ENCODE data around the gene ORAI1. TPM values are rescaled to one million over a fixed set of nuclear protein-coding genes. Genes with fewer than 3 reads are reported as not detected.
A peak's percentile ranks its signal among the peaks of the same experiment; 100 is the strongest.

The ORAI1 gene
- polyA plus RNA-seq, 1 donor (not counting 4 experiments of a cell fraction or from before 2014, with no cell fraction given) = 17.1 TPM

DNA sequence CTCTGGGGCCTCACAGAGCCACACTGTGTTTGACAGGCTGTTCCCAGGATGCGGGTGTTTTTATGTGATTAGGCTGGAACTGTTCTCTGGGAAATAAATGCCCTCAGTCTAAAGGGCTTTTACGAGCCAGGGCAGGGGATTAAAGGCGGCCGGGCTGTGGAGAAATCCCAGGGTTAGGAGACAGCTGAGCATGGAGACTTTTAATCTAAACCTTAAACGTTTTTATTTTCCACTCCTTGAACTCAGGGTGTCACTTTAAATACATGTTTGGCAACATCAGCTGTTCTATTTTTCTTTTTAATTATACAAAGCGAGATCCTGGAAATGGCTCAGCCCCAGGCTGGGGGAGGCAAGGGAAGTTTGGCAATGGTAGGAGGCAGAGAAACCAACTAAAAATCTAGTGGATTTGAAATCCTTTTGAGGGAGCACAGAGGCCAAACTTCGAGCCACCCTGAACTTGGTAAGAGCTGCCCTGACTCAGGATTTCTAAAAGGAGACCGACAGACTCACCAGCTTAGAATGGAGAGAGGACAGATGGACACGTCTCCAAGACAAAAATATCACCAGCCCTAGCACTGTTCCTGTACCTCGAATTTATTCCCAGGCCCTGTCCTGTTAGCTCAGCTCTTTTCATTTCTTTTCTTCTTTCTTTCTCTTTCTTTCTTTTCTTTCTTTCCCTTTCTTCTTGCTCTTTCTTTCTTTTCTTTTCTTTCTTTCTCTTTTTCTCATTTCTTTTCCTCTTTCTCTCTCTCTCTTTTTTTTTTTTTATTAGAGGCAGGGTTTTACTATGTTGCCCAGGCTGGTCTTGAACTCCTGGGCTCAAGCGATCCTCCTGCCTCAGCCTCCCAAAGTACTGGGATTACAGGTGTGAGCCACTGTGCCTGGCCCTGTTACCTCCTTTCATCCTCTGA, 15.8 kb upstream of the ORAI1 start:
- H3K9ac ChIP-seq (ENCODE audit: control insufficient read depth, extremely low read depth, insufficient read depth, low read length) = no peak overlapping the region
- peak overlapping the region; percentile 65 for H2AFZ ChIP-seq (ENCODE audit: control insufficient read depth, low read length)
- H4K20me1 ChIP-seq (ENCODE audit: control insufficient read depth, extremely low read depth, insufficient read depth, low read length) = no peaks in the 10 kb centered on the region
- no peak overlapping the region for H3K4me3 ChIP-seq (ENCODE audit: control insufficient read depth in 2 of 3, extremely low read depth in 1 of 3, insufficient read depth in 2 of 3, low read depth in 1 of 3, low read length in 3 of 3)
- no peaks in the 10 kb centered on the region for H3K79me2 ChIP-seq (ENCODE audit: control insufficient read depth, insufficient read depth, low read length)
- H3K9me3 ChIP-seq (ENCODE audit: control insufficient read depth, low read depth, low read length) = no peaks in the 10 kb centered on the region
- no peaks in the 10 kb centered on the region for H3K9me1 ChIP-seq (ENCODE audit: control insufficient read depth, extremely low read depth, insufficient read depth, low read length)
- DNase-seq (ENCODE audit: low read depth, low spot score) (no peak), FAIRE-seq (no peak)
- H3K27ac ChIP-seq (ENCODE audit: control insufficient read depth, insufficient read depth, low read length) = no peak overlapping the region
- H3K4me1 ChIP-seq (ENCODE audit: control insufficient read depth, extremely low read depth, insufficient read depth, low read length) = no peaks in the 10 kb centered on the region
- H3K27me3 ChIP-seq (ENCODE audit: control insufficient read depth, extremely low read depth, insufficient read depth, low read length) = no peaks in the 10 kb centered on the region
- no peaks in the 10 kb centered on the region for H3K36me3 ChIP-seq (ENCODE audit: control insufficient read depth in 2 of 2, extremely low read depth in 1 of 2, insufficient read depth in 2 of 2, low read length in 2 of 2)
- H3K4me2 ChIP-seq (ENCODE audit: control insufficient read depth, extremely low read depth, insufficient read depth, low read depth, low read length) = peak overlapping the region; percentile 27
- TF ChIP-seq CTCF (optimal IDR thresholded peaks at IDR 0.05 in 1 of 3, IDR thresholded peaks at IDR 0.05 in 1 of 3, conservative IDR thresholded peaks at IDR 0.05 in 1 of 3; ENCODE audit: extremely low read depth in 1 of 3, insufficient read depth in 2 of 3, low read length in 3 of 3) = no peak
- TF ChIP-seq EZH2 (IDR thresholded peaks at IDR 0.05; ENCODE audit: low read length) = no peak
- dilution Hi-C loops (cut with MboI; ENCODE audit: extremely low pct_ligation_motif_present, low sequenced_read_pairs) = no loop called here

DNA sequence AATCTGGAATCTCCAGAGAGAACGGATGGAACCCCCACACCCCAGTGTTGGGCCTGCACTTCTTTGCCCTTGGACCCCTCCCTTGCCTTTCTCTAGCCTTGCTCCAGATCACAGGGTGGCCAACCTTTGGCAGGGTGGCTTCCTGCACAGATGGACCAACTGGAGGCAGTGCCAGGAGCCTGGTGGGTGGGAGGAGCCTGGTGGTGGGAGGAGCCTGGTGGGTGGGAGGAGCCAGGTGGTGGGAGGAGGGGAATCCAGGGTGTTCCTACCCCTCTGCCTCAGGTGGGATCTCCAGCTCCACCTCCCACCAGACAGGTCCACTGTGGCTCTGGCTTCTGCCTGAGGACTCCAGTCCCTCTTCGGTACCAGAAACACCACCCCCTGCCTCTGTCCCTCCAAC, 15.0 kb upstream of the ORAI1 start:
- no peaks in the 10 kb centered on the region for H3K79me2 ChIP-seq (ENCODE audit: control insufficient read depth, insufficient read depth, low read length)
- DNase-seq (ENCODE audit: low read depth, low spot score) (no peak), FAIRE-seq (no peak)
- no peak overlapping the region for H3K27ac ChIP-seq (ENCODE audit: control insufficient read depth, insufficient read depth, low read length)
- no peak overlapping the region for H2AFZ ChIP-seq (ENCODE audit: control insufficient read depth, low read length)
- no peak overlapping the region for H3K4me2 ChIP-seq (ENCODE audit: control insufficient read depth, extremely low read depth, insufficient read depth, low read depth, low read length)
- no peaks in the 10 kb centered on the region for H3K36me3 ChIP-seq (ENCODE audit: control insufficient read depth in 2 of 2, extremely low read depth in 1 of 2, insufficient read depth in 2 of 2, low read length in 2 of 2)
- TF ChIP-seq EZH2 (IDR thresholded peaks at IDR 0.05; ENCODE audit: low read length) = no peak
- TF ChIP-seq CTCF (optimal IDR thresholded peaks at IDR 0.05 in 1 of 3, IDR thresholded peaks at IDR 0.05 in 1 of 3, conservative IDR thresholded peaks at IDR 0.05 in 1 of 3; ENCODE audit: extremely low read depth in 1 of 3, insufficient read depth in 2 of 3, low read length in 3 of 3) = no peak
- no peak overlapping the region for H3K4me3 ChIP-seq (ENCODE audit: control insufficient read depth in 2 of 3, extremely low read depth in 1 of 3, insufficient read depth in 2 of 3, low read depth in 1 of 3, low read length in 3 of 3)
- no peaks in the 10 kb centered on the region for H4K20me1 ChIP-seq (ENCODE audit: control insufficient read depth, extremely low read depth, insufficient read depth, low read length)
- H3K9me1 ChIP-seq (ENCODE audit: control insufficient read depth, extremely low read depth, insufficient read depth, low read length) = no peaks in the 10 kb centered on the region
- dilution Hi-C loops (cut with MboI; ENCODE audit: extremely low pct_ligation_motif_present, low sequenced_read_pairs) = no loop called here
- H3K9ac ChIP-seq (ENCODE audit: control insufficient read depth, extremely low read depth, insufficient read depth, low read length) = no peak overlapping the region
- no peaks in the 10 kb centered on the region for H3K4me1 ChIP-seq (ENCODE audit: control insufficient read depth, extremely low read depth, insufficient read depth, low read length)
- H3K27me3 ChIP-seq (ENCODE audit: control insufficient read depth, extremely low read depth, insufficient read depth, low read length) = no peaks in the 10 kb centered on the region
- H3K9me3 ChIP-seq (ENCODE audit: control insufficient read depth, low read depth, low read length) = no peaks in the 10 kb centered on the region
